GM12874 (cell line): ENCODE results near the gene DBT.

Source experiments
- CTCF ChIP-seq: IDR thresholded peaks from 2 replicates; pipeline ENCODE4 v1.5.1; 2011; ENCODE audit warnings: low read depth, mild to moderate bottlenecking, control low read depth, low read length, moderate library complexity; ENCODE audit not compliant: insufficient read depth

DBT gene

GRCh38 chr1:100240631-100241030 lies 9.0 kb downstream of the DBT start:
- no peak for TF ChIP-seq CTCF

GRCh38 chr1:100239961-100240360 lies 9.7 kb downstream of the DBT start:
- no peak for TF ChIP-seq CTCF

GRCh38 chr1:100237091-100237490 lies 12.5 kb downstream of the DBT start:
- no peak for TF ChIP-seq CTCF

- no peak for TF ChIP-seq CTCF
Measured at GRCh38 chr1:100234432-100234831, 15.2 kb downstream of the DBT start.

GRCh38 chr1:100232156-100232555 lies 17.5 kb downstream of the DBT start:
- no peak for TF ChIP-seq CTCF

- no peak for TF ChIP-seq CTCF
Measured at GRCh38 chr1:100231721-100232120, 17.9 kb downstream of the DBT start.

- no peak for TF ChIP-seq CTCF
Measured at GRCh38 chr1:100230765-100231164, 18.9 kb downstream of the DBT start.
